Immature natural killer cell (primary cell): ENCODE measurements around the gene RAB11FIP4. TPM values are rescaled to one million over a fixed set of nuclear protein-coding genes. Genes with fewer than 3 reads are reported as not detected.
A peak's percentile ranks its signal among the peaks of the same experiment; 100 is the strongest.

Experiments used
- DNase-seq, 3 donors: peaks; one replicate each; pipeline ENCODE4 v3.0.0; 2022; ENCODE audit warnings: mixed read lengths in 1 of 3
- H3K27ac Mint-ChIP-seq, 6 donors: one replicate each; pipeline ENCODE4 v1.8.0; 2020; ENCODE audit warnings: mixed read lengths in 6 of 6, mild to moderate bottlenecking in 5 of 6, inconsistent platforms in 4 of 6, moderate library complexity in 3 of 6
- H3K27me3 Mint-ChIP-seq, 3 donors: one replicate each; pipeline ENCODE4 v1.8.0; 2020 to 2021; ENCODE audit warnings: low read depth in 3 of 3, mild to moderate bottlenecking in 3 of 3, mixed read lengths in 3 of 3, moderate library complexity in 3 of 3, inconsistent platforms in 1 of 3
- H3K36me3 Mint-ChIP-seq, 3 donors: one replicate each; pipeline ENCODE4 v1.8.0; 2020; ENCODE audit warnings: mixed read lengths in 3 of 3, inconsistent platforms in 2 of 3, mild to moderate bottlenecking in 2 of 3
- H3K4me1 Mint-ChIP-seq, 2 donors: one replicate each; pipeline ENCODE4 v1.8.0; 2020; ENCODE audit warnings: inconsistent platforms in 2 of 2, mild to moderate bottlenecking in 2 of 2, mixed read lengths in 2 of 2, moderate library complexity in 1 of 2
- H3K4me3 Mint-ChIP-seq, 5 donors: one replicate each; pipeline ENCODE4 v1.8.0; 2020; ENCODE audit warnings: mild to moderate bottlenecking in 5 of 5, mixed read lengths in 5 of 5, inconsistent platforms in 3 of 5, moderate library complexity in 3 of 5
- H3K9me3 Mint-ChIP-seq, 6 donors: one replicate each; pipeline ENCODE4 v1.8.0; 2020; ENCODE audit warnings: mild to moderate bottlenecking in 6 of 6, mixed read lengths in 6 of 6, inconsistent platforms in 4 of 6, moderate library complexity in 3 of 6
- polyA plus RNA-seq, 3 donors: library from polyadenylated mRNA; unstranded; fragments of 300-500 nt; fragmentation: Illumina TruSeq; gene quantifications; one replicate each; pipeline ENCODE4 v1.2.3, GENCODE V29; 2021

The RAB11FIP4 gene
- polyA plus RNA-seq, 3 donors from 2014 or later: 14.2 to 41.8 (median 22.1) TPM

GRCh38 chr17:31418773-31419350 is 27.4 kb downstream of the RAB11FIP4 start:
- DNase-seq: no peak
- H3K36me3 Mint-ChIP-seq: no peaks in the 10 kb centered on the region
- peaks cover 0 to 4% (median 4%) of the 10 kb centered on the region in 3 donors for H3K27me3 Mint-ChIP-seq
- H3K27ac Mint-ChIP-seq: no peak overlapping the region
- H3K9me3 Mint-ChIP-seq: peaks cover 0 to 13% (median 2%) of the 10 kb centered on the region in 6 donors
- H3K4me1 Mint-ChIP-seq: no peaks in the 10 kb centered on the region
- H3K4me3 Mint-ChIP-seq: no peak overlapping the region

GRCh38 chr17:31422443-31422842 is 31.0 kb downstream of the RAB11FIP4 start:
- Mint-ChIP-seq H3K27ac (no peak overlapping the region), H3K4me3 (no peak overlapping the region), H3K36me3 (no peaks in the 10 kb centered on the region), H3K27me3 (peaks cover 0 to 11% (median 5%) of the 10 kb centered on the region in 3 donors), H3K4me1 (no peaks in the 10 kb centered on the region), H3K9me3 (peaks cover 0 to 13% (median 2%) of the 10 kb centered on the region in 6 donors)
- DNase-seq: no peak

- H3K9me3 Mint-ChIP-seq: peaks cover 0 to 13% (median 2%) of the 10 kb centered on the region in 6 donors
- no peaks in the 10 kb centered on the region for H3K36me3 Mint-ChIP-seq
- peaks cover 2 to 22% (median 5%) of the 10 kb centered on the region in 3 donors for H3K27me3 Mint-ChIP-seq
- H3K27ac Mint-ChIP-seq: no peak overlapping the region
- H3K4me1 Mint-ChIP-seq: no peaks in the 10 kb centered on the region
- DNase-seq: no peak
- H3K4me3 Mint-ChIP-seq: no peak overlapping the region
Measured at GRCh38 chr17:31424944-31425281, 33.4 kb downstream of the RAB11FIP4 start.

- Mint-ChIP-seq H3K36me3 (no peaks in the 10 kb centered on the region), H3K4me1 (no peaks in the 10 kb centered on the region), H3K27me3 (peaks cover 3 to 26% (median 6%) of the 10 kb centered on the region in 3 donors), H3K27ac (no peak overlapping the region), H3K4me3 (no peak overlapping the region), H3K9me3 (peaks cover 0 to 13% (median 2%) of the 10 kb centered on the region in 6 donors)
- no peak for DNase-seq
Measured at GRCh38 chr17:31425282-31426040, 34.0 kb downstream of the RAB11FIP4 start.

- H3K27me3 Mint-ChIP-seq: peaks cover 3 to 27% (median 7%) of the 10 kb centered on the region in 3 donors
- H3K36me3 Mint-ChIP-seq: no peaks in the 10 kb centered on the region
- H3K27ac Mint-ChIP-seq: no peak overlapping the region
- H3K9me3 Mint-ChIP-seq: peaks cover 0 to 9% (median 3%) of the 10 kb centered on the region in 6 donors
- H3K4me1 Mint-ChIP-seq: peaks cover 3% of the 10 kb centered on the region in 2 donors
- no peak overlapping the region for H3K4me3 Mint-ChIP-seq
- no peak for DNase-seq
Measured at GRCh38 chr17:31427684-31428083, 36.2 kb downstream of the RAB11FIP4 start.

GRCh38 chr17:31428111-31428510 is 36.6 kb downstream of the RAB11FIP4 start:
- DNase-seq: no peak
- peaks cover 3 to 25% (median 7%) of the 10 kb centered on the region in 3 donors for H3K27me3 Mint-ChIP-seq
- no peaks in the 10 kb centered on the region for H3K36me3 Mint-ChIP-seq
- no peak overlapping the region for H3K4me3 Mint-ChIP-seq
- no peak overlapping the region for H3K27ac Mint-ChIP-seq
- H3K4me1 Mint-ChIP-seq: peaks cover 7 to 8% of the 10 kb centered on the region in 2 donors
- H3K9me3 Mint-ChIP-seq: peaks cover 0 to 6% (median 2%) of the 10 kb centered on the region in 6 donors

- Mint-ChIP-seq H3K4me1 (peaks cover 11 to 12% of the 10 kb centered on the region in 2 donors), H3K9me3 (peaks cover 0 to 2% (median 0%) of the 10 kb centered on the region in 6 donors), H3K27ac (no peak overlapping the region), H3K27me3 (peaks cover 3 to 23% (median 6%) of the 10 kb centered on the region in 3 donors), H3K4me3 (no peak overlapping the region), H3K36me3 (no peaks in the 10 kb centered on the region)
- no peak for DNase-seq
Measured at GRCh38 chr17:31428512-31428911, 37.0 kb downstream of the RAB11FIP4 start.

- no peak for DNase-seq
- Mint-ChIP-seq H3K4me1 (peaks cover 20 to 23% of the 10 kb centered on the region in 2 donors), H3K9me3 (peaks cover 0 to 2% (median 0%) of the 10 kb centered on the region in 6 donors), H3K4me3 (no peak overlapping the region), H3K27ac (peak overlapping the region in 1 of 6 donors; percentile 5), H3K36me3 (no peaks in the 10 kb centered on the region), H3K27me3 (peaks cover 3 to 16% (median 6%) of the 10 kb centered on the region in 3 donors)
Measured at GRCh38 chr17:31431098-31431851, 39.8 kb downstream of the RAB11FIP4 start.

GRCh38 chr17:31431852-31432658 is 40.6 kb downstream of the RAB11FIP4 start:
- Mint-ChIP-seq H3K9me3 (peaks cover 0 to 2% (median 0%) of the 10 kb centered on the region in 6 donors), H3K4me3 (no peak overlapping the region), H3K4me1 (peaks cover 20 to 23% of the 10 kb centered on the region in 2 donors), H3K27me3 (peaks cover 3 to 16% (median 6%) of the 10 kb centered on the region in 3 donors), H3K27ac (peak overlapping the region in 1 of 6 donors; percentile 27), H3K36me3 (no peaks in the 10 kb centered on the region)
- DNase-seq: no peak

- H3K36me3 Mint-ChIP-seq: no peaks in the 10 kb centered on the region
- peak; percentile 53 to 57 (median 54) for DNase-seq
- H3K4me3 Mint-ChIP-seq: peak overlapping the region in 4 of 5 donors; percentile 20 to 69 (median 62)
- peak overlapping the region in 4 of 6 donors; percentile 27 to 73 (median 64) for H3K27ac Mint-ChIP-seq
- H3K27me3 Mint-ChIP-seq: peaks cover 3 to 14% (median 9%) of the 10 kb centered on the region in 3 donors
- peaks cover 20 to 25% of the 10 kb centered on the region in 2 donors for H3K4me1 Mint-ChIP-seq
- peaks cover 0 to 2% (median 0%) of the 10 kb centered on the region in 6 donors for H3K9me3 Mint-ChIP-seq
Measured at GRCh38 chr17:31433091-31433790, 41.8 kb downstream of the RAB11FIP4 start.

- DNase-seq: no peak
- H3K9me3 Mint-ChIP-seq: peaks cover 0 to 2% (median 0%) of the 10 kb centered on the region in 6 donors
- no peaks in the 10 kb centered on the region for H3K36me3 Mint-ChIP-seq
- H3K4me3 Mint-ChIP-seq: peak overlapping the region in 1 of 5 donors; percentile 39
- H3K4me1 Mint-ChIP-seq: peaks cover 20 to 28% of the 10 kb centered on the region in 2 donors
- peak overlapping the region in 2 of 6 donors; percentile 50 to 61 for H3K27ac Mint-ChIP-seq
- peaks cover 5 to 9% (median 8%) of the 10 kb centered on the region in 3 donors for H3K27me3 Mint-ChIP-seq
Measured at GRCh38 chr17:31433811-31434726, 42.6 kb downstream of the RAB11FIP4 start.

- no peak for DNase-seq
- no peaks in the 10 kb centered on the region for H3K36me3 Mint-ChIP-seq
- peaks cover 20 to 28% of the 10 kb centered on the region in 2 donors for H3K4me1 Mint-ChIP-seq
- H3K27me3 Mint-ChIP-seq: peaks cover 5 to 9% (median 8%) of the 10 kb centered on the region in 3 donors
- no peak overlapping the region for H3K4me3 Mint-ChIP-seq
- peaks cover 0 to 2% (median 0%) of the 10 kb centered on the region in 6 donors for H3K9me3 Mint-ChIP-seq
- H3K27ac Mint-ChIP-seq: peak overlapping the region in 2 of 6 donors; percentile 50 to 61
Measured at GRCh38 chr17:31434727-31435050, 43.2 kb downstream of the RAB11FIP4 start.
